Left cardiac atrium (tissue), 4 donors: ENCODE data around the gene PNP. TPM values are rescaled to one million over a fixed set of nuclear protein-coding genes. Genes with fewer than 3 reads are reported as not detected.
A peak's percentile ranks its signal among the peaks of the same experiment; 100 is the strongest.
"Not testable (repeated sequence)": the region's sequence is repeated elsewhere in the genome, so short reads cannot be mapped to it uniquely, and the experiment has no call there.

Experiments
- ATAC-seq, 2 donors: fragments of 200-7000 bp; cut with Tn5 transposase; one replicate each; pipeline ENCODE4 v1.9.1; 2020; ENCODE audit warnings: mild to moderate bottlenecking in 2 of 2, moderate library complexity in 2 of 2
- DNase-seq: peaks from one replicate; pipeline ENCODE4 v3.0.0-alpha.2; 2020
- intact Hi-C, 2 donors: fragments of 100-400 bp; cut with DNase I; formaldehyde crosslinking; loops; one replicate each; pipeline versions ENCODE4 v1.14.1 to v1.15.1; 2022 to 2023
- total RNA-seq, 2 donors: library from RNA; stranded (reverse); fragmentation: NEBNext Ultra II Directional; extraction: Animal tissue kit (Norgen Biotek cat#: 25700); gene quantifications; one replicate each; pipeline ENCODE4 v1.2.1, GENCODE V29; 2021
- donor health status: DM: no; HTN: yes; CAD: no.
- donor health status: DM: no; HTN: yes; CAD: no; lungs with severe emphysema.
- donor health status: DM: yes; HTN: yes; CAD: no.
- donor health status: Dilated cardiomyopathy.

The PNP gene
- total RNA-seq, 2 donors from 2014 or later, result 10.8 to 29.4 TPM

GRCh38 chr14:20482382-20482781, 13.2 kb downstream of the PNP start:
- intact Hi-C loops, result no loop called here
- ATAC-seq, result no peak
- DNase-seq, result no peak

GRCh38 chr14:20485900-20486299, 16.7 kb downstream of the PNP start:
- intact Hi-C loops, result no loop called here
- ATAC-seq (no peak), DNase-seq (no peak)

GRCh38 chr14:20486684-20487395, 17.6 kb downstream of the PNP start:
- DNase-seq (no peak), ATAC-seq (no peak)
- intact Hi-C loops, result no loop called here

GRCh38 chr14:20487396-20487725, 18.2 kb downstream of the PNP start:
- no peak for ATAC-seq
- intact Hi-C loops, result no loop called here
- no peak for DNase-seq

- DNase-seq (no peak), ATAC-seq (peak in 1 of 2 donors; percentile 57)
- intact Hi-C loops, result no loop called here
These were observed 20.1 kb downstream of the PNP start for GRCh38 chr14:20489093-20489994.

- DNase-seq (no peak), ATAC-seq (no peak)
- intact Hi-C loops, result no loop called here
These were observed 21.4 kb downstream of the PNP start for GRCh38 chr14:20490563-20490962.

GRCh38 chr14:20492486-20492885, 23.3 kb downstream of the PNP start:
- no peak for ATAC-seq
- intact Hi-C loops, result no loop called here
- no peak for DNase-seq

GRCh38 chr14:20493634-20494033, 24.4 kb downstream of the PNP start:
- intact Hi-C loops, result no loop called here
- no peak for DNase-seq
- ATAC-seq, result peak in 1 of 2 donors; percentile 76

GRCh38 chr14:20494935-20495766, 25.9 kb downstream of the PNP start:
- no peak for ATAC-seq
- DNase-seq, result no peak
- intact Hi-C loops, result no loop called here

- ATAC-seq (no peak), DNase-seq (no peak)
- intact Hi-C loops, result no loop called here
These were observed 29.4 kb downstream of the PNP start for GRCh38 chr14:20498622-20499021.

- peak in 1 of 2 donors; percentile 30 for ATAC-seq
These were observed 29.9 kb downstream of the PNP start for GRCh38 chr14:20499108-20499507.

GRCh38 chr14:20499881-20500280, 30.7 kb downstream of the PNP start:
- ATAC-seq (no peak), DNase-seq (no peak)
- intact Hi-C loops, result no loop called here

More at GRCh38 chr14:20499108-20499507, 29.9 kb downstream of the PNP start:
- DNase-seq, result no peak
- intact Hi-C loops, result no loop called here

GRCh38 chr14:20501346-20501745, 32.1 kb downstream of the PNP start:
- ATAC-seq (no peak), DNase-seq (no peak)
- intact Hi-C loops, result no loop called here

GRCh38 chr14:20503898-20504297, 34.7 kb downstream of the PNP start:
- intact Hi-C loops, result no loop called here
- ATAC-seq, result no peak
- DNase-seq, result no peak

GRCh38 chr14:20506276-20506675, 37.1 kb downstream of the PNP start:
- intact Hi-C loops, result not testable (repeated sequence)

GRCh38 chr14:20506752-20507151, 37.5 kb downstream of the PNP start:
- ATAC-seq, DNase-seq, intact Hi-C loops: not testable (repeated sequence)

More at GRCh38 chr14:20506276-20506675, 37.1 kb downstream of the PNP start:
- ATAC-seq, DNase-seq: not testable (repeated sequence)

- ATAC-seq, intact Hi-C loops, DNase-seq: not testable (repeated sequence)
These were observed 38.3 kb downstream of the PNP start for GRCh38 chr14:20507537-20507936.

GRCh38 chr14:20508367-20508766, 39.2 kb downstream of the PNP start:
- intact Hi-C loops, result no loop called here
- DNase-seq, result no peak
- no peak for ATAC-seq

GRCh38 chr14:20512177-20512905, 43.1 kb downstream of the PNP start:
- DNase-seq (no peak), ATAC-seq (no peak)
- intact Hi-C loops, result no loop called here
